ENCODE results near the gene TEDC1.

The TEDC1 gene

DNA sequence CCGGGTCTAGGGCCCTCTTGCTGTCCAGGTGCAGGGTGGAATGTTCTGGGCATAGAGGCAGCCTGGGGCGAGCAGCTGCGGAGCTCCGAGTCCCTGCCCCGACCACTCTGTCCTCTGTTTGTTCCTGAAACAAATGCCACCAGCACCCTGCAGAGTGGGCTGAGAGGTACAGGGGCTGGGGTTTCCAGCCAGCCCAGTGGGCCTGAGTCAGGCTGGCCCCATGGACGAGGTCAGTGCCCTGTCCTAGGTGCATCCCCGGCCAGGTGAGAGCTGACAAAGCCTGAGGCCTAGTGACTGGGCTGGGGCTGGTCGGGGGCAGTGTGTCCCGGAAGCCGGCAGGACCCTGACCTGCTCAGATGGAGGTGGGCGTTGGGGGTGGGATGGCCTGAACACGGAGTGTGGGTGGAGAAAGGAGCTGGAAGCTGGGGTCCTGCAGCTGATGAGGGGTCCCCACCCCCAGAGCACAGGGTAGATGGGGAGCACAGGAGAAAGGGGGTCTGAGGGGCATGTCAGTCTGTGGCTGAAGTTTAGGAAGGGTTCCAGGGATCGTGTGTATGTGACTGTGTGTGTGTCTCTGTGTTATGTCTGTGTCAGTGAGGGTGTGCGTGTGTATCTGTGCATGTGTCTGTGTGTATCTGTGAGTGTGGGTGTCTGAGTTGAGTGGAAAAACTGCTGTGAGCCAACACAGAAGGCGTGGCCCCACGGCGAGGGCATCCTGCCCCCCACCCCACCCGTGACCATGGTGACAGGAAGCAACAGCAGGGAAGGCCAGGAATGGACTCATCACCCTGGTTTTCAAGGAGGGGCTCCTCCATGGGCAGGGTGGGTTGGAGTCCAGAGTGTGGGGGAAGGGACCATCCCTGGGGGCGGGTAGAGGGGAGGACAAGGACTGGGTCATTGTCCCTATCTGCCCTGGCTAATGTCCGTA is 6.7 kb upstream of the TEDC1 start:
- H3K27me3 ChIP-seq (ENCODE audit: control insufficient read depth, insufficient read depth, low read length) = no peaks in the 10 kb centered on the region
- H3K4me2 ChIP-seq (ENCODE audit: low read length) = no peak overlapping the region
- no peak overlapping the region for H3K4me3 ChIP-seq (ENCODE audit: low read length)
- no peaks in the 10 kb centered on the region for H3K9me3 ChIP-seq (replicated peaks; ENCODE audit: low read length)
- peaks cover 37% of the 10 kb centered on the region for H3K4me1 ChIP-seq (ENCODE audit: control insufficient read depth, insufficient read depth, low read length)
- H3K36me3 ChIP-seq (ENCODE audit: insufficient read depth, low read length) = peaks cover 7% of the 10 kb centered on the region
- H3K9ac ChIP-seq (ENCODE audit: low read depth, low read length) = no peak overlapping the region

DNA sequence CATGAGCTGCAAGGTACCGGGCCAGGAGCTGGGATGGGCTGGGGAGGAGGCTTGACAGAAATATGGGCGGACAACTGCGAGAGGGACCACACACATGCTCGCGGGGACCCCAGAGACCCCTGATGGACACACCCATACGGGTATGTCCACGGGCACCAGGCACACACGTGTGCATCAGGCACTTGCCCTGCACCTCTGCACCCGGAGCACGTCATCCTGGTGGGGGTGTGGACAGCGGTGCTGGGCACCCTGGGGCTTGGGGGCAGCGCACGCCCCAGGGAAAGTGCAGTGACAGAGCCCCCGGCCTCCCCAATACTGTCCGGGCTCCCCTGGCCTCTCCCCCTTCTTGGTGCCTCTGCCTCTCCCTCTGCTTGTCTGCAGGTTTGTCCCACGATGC is 6.1 kb upstream of the TEDC1 start:
- H3K9ac ChIP-seq (ENCODE audit: low read depth, low read length) = no peak overlapping the region
- H3K9me3 ChIP-seq (replicated peaks; ENCODE audit: low read length) = no peaks in the 10 kb centered on the region
- no peaks in the 10 kb centered on the region for H3K27me3 ChIP-seq (ENCODE audit: control insufficient read depth, insufficient read depth, low read length)
- H3K4me3 ChIP-seq (ENCODE audit: low read length) = no peak overlapping the region
- no peaks in the 10 kb centered on the region for H3K36me3 ChIP-seq (ENCODE audit: insufficient read depth, low read length)
- H3K4me2 ChIP-seq (ENCODE audit: low read length) = no peak overlapping the region
- peaks cover 39% of the 10 kb centered on the region for H3K4me1 ChIP-seq (ENCODE audit: control insufficient read depth, insufficient read depth, low read length)

DNA sequence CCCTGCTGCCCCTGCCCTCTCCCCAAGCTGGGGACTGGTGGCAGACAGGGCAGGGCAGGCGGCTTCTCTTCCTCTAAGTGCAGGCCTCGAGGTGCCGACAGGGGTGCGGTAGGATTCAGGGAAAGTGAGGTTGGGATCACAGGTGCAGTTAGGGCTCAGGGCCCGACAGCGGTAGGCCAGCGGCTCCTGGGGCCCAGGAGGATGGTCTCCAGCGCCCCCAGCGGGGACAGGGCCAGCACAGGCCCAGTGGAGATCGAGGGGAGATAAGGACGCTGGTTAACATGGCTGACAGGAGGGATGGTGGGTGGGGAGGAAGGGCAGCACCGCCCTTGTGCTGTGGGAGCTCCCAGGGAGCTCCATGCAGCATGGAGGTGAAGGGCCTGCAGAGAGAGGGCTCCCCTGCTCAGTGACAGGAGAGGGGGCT is 5.3 kb upstream of the TEDC1 start:
- Histone ChIP-seq H3K4me2 (ENCODE audit: low read length) (no peak overlapping the region), H3K4me1 (ENCODE audit: control insufficient read depth, insufficient read depth, low read length) (peaks cover 33% of the 10 kb centered on the region), H3K4me3 (ENCODE audit: low read length) (no peak overlapping the region), H3K9me3 (replicated peaks; ENCODE audit: low read length) (no peaks in the 10 kb centered on the region), H3K27me3 (ENCODE audit: control insufficient read depth, insufficient read depth, low read length) (no peaks in the 10 kb centered on the region), H3K9ac (ENCODE audit: low read depth, low read length) (no peak overlapping the region), H3K36me3 (ENCODE audit: insufficient read depth, low read length) (no peaks in the 10 kb centered on the region)

DNA sequence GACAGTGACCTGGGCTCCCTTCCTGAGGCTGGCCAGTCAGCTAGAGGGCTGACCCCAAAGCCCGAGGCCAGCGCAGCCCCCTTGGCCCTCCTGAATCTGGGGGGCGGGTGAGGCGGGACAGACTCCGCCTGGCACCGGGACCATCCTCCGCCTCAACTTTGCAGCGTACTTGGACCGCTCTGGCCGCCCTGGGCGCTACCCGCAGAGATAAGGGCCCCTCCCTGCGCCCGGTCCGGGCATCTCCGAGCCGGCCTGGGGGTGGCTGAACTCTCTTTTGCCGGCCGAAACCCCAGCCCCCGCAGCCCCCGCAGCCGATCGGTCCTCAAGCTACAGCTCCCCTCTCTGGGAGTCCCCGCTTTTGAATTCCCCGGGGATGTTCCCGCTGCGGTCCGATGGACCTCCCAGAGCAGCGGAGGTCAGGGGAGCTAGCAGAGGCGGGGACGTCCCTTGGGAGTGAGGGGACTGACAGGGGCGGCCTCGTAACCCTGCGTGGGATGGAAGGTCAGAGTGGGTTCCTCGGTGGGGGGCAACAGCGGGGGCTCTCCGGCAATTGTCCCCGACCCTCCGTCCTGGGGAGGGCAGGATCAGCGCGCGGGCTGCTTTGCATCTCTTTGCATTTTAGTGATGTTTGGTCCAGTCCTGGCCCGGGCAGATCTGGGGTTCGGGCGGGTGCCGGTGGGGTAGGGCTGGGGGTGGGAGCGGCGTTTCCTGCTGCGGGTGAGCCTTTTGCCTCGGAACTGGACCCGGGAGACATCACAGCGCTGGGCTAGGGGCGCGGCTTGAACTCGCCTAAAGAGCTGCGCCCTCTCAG is 4.7 kb upstream of the TEDC1 start, which contains the start of gene CRIP1:
CRIP1 (plus strand) TSS at position 724 of the 811 bp plus-strand sequence. CDS start 374 bp downstream, outside the sequence.
- Histone ChIP-seq H3K4me1 (ENCODE audit: control insufficient read depth, insufficient read depth, low read length) (peaks cover 27% of the 10 kb centered on the region), H3K27me3 (ENCODE audit: control insufficient read depth, insufficient read depth, low read length) (no peaks in the 10 kb centered on the region), H3K4me3 (ENCODE audit: low read length) (no peak within 1 kb of the TSS), H3K9me3 (replicated peaks; ENCODE audit: low read length) (no peaks in the 10 kb centered on the region), H3K9ac (ENCODE audit: low read depth, low read length) (no peak within 1 kb of the TSS), H3K36me3 (ENCODE audit: insufficient read depth, low read length) (no peaks in the 10 kb centered on the region), H3K4me2 (ENCODE audit: low read length) (peak within 1 kb of the TSS; percentile 32)

DNA sequence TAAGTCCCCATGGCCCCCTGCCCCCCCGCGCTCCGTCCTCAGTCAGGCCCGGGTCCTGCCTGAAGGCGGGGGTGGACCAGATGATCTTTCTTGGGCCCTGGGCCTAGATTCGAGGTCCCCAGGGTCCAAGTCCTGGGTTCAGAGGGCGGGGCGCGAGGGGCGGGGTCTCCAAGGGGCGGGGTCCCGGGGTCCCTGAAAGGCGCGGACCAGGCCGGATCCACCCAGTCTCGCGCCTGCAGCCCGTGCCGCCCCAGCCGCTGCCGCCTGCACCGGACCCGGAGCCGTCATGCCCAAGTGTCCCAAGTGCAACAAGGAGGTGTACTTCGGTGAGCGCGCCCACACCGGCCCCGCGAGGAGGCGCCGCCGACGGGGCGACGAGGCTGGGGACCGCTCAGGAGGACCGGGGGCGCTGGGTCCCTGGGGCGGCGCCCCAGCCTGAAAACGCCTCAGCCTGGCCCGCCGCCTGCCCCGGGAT is 4.0 kb upstream of the TEDC1 start:
- H3K4me1 ChIP-seq (ENCODE audit: control insufficient read depth, insufficient read depth, low read length) = peaks cover 26% of the 10 kb centered on the region

DNA sequence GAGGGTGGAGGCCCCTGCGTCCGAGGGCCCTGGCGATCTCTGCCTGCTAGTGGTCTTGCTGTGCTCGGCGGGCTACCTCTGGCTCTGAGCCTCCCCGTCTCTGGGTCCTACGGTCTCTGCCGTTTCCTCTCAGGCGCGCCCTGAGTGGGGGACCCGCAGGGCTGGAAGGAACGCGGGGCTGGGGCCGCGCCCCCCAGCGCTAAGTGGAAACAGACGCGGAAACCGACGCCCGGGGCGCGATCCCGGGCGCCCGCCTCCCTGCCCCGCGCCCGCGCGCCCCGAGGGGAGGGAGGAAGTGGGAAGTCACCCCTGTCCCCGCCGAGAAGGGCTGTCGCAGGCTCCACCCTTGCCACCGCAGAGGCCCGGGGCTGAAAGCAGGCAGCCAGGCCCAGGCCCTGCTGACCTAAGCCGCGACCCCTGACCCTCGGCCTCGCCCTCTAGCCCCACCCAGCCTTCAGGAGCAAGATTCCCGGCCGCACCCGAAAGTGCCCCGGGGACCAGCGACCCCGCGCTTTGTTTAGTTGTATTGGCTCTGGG is 3.5 kb upstream of the TEDC1 start:
- Histone ChIP-seq H3K4me3 (ENCODE audit: low read length) (no peak overlapping the region), H3K9ac (ENCODE audit: low read depth, low read length) (no peak overlapping the region), H3K4me1 (ENCODE audit: control insufficient read depth, insufficient read depth, low read length) (peaks cover 24% of the 10 kb centered on the region), H3K36me3 (ENCODE audit: insufficient read depth, low read length) (no peaks in the 10 kb centered on the region), H3K27me3 (ENCODE audit: control insufficient read depth, insufficient read depth, low read length) (no peaks in the 10 kb centered on the region), H3K9me3 (replicated peaks; ENCODE audit: low read length) (no peaks in the 10 kb centered on the region), H3K4me2 (ENCODE audit: low read length) (peak overlapping the region; percentile 32)

More for the DNA sequence above, 4.0 kb upstream of the TEDC1 start:
- Histone ChIP-seq H3K4me3 (ENCODE audit: low read length) (no peak overlapping the region), H3K4me2 (ENCODE audit: low read length) (peak overlapping the region; percentile 32), H3K36me3 (ENCODE audit: insufficient read depth, low read length) (no peaks in the 10 kb centered on the region), H3K9me3 (replicated peaks; ENCODE audit: low read length) (no peaks in the 10 kb centered on the region), H3K9ac (ENCODE audit: low read depth, low read length) (no peak overlapping the region), H3K27me3 (ENCODE audit: control insufficient read depth, insufficient read depth, low read length) (no peaks in the 10 kb centered on the region)

DNA sequence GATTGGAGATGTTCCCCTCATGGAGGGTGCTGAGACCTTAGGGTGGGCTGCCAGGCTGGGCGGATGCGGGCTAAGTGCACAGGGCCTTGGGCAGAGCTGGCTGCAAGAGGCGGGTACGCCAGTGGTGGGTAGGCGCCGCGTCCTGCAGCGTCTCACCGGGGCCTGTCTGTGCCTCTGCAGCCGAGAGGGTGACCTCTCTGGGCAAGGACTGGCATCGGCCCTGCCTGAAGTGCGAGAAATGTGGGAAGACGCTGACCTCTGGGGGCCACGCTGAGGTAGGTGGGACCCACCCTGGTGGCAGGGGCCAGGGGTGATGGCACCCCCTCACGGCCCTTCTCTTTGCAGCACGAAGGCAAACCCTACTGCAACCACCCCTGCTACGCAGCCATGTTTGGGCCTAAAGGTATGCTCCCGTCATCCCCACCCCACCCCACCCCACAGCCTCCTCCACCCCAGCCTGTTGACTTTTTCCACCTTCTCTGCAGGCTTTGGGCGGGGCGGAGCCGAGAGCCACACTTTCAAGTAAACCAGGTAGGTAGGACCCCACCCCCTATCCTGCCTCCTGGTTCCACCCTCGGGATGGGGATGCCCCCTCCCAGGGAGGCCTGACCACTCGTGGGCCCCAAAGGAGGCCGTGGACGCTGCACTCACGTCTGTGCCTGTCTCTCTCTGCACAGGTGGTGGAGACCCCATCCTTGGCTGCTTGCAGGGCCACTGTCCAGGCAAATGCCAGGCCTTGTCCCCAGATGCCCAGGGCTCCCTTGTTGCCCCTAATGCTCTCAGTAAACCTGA is 2.9 kb upstream of the TEDC1 start:
- Histone ChIP-seq H3K4me3 (ENCODE audit: low read length) (no peak overlapping the region), H3K36me3 (ENCODE audit: insufficient read depth, low read length) (no peaks in the 10 kb centered on the region), H3K27me3 (ENCODE audit: control insufficient read depth, insufficient read depth, low read length) (no peaks in the 10 kb centered on the region), H3K4me2 (ENCODE audit: low read length) (no peak overlapping the region), H3K9me3 (replicated peaks; ENCODE audit: low read length) (no peaks in the 10 kb centered on the region), H3K9ac (ENCODE audit: low read depth, low read length) (no peak overlapping the region), H3K4me1 (ENCODE audit: control insufficient read depth, insufficient read depth, low read length) (peaks cover 18% of the 10 kb centered on the region)

DNA sequence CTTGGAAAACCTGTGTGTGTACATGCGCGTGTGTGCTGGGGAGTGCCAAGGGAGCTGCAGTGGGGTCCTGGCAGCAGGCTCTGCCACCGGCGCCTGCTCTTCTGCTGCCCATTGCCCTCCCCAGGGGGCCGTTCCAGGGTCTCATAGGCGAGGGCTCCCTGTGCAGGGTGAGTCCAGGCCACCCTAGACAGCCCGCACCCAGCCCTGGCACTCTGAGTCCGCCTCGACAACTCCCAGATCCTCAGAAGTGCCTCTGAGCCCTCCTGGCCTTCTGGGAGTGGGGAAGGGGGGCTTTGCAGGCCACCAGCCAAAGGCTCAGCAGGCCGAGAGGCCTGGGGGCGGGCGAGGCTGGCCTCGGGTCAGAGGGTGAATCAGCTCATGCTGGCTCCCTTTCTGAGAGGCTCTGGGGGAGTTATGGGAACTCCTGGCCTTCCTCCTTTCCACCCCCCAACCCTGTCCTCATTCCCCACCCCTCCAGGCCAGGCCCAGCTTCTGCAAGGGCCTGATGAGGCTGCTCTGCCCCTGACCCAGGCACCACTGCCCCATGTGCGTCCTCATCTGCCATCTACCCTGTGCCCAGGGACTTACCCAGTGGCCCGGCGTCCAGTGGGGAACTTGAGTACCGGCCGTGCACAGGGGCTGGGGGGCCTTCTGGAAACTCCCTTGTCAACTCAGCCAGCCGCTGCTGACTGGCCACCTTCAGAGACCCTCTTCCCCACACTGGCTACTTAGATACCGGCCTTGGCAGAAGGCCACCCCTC is 2.1 kb upstream of the TEDC1 start:
- Histone ChIP-seq H3K9ac (ENCODE audit: low read depth, low read length) (no peak overlapping the region), H3K4me2 (ENCODE audit: low read length) (peak overlapping the region; percentile 98), H3K36me3 (ENCODE audit: insufficient read depth, low read length) (no peaks in the 10 kb centered on the region), H3K4me3 (ENCODE audit: low read length) (no peak overlapping the region), H3K4me1 (ENCODE audit: control insufficient read depth, insufficient read depth, low read length) (peaks cover 17% of the 10 kb centered on the region), H3K27me3 (ENCODE audit: control insufficient read depth, insufficient read depth, low read length) (no peaks in the 10 kb centered on the region), H3K9me3 (replicated peaks; ENCODE audit: low read length) (no peaks in the 10 kb centered on the region)

DNA sequence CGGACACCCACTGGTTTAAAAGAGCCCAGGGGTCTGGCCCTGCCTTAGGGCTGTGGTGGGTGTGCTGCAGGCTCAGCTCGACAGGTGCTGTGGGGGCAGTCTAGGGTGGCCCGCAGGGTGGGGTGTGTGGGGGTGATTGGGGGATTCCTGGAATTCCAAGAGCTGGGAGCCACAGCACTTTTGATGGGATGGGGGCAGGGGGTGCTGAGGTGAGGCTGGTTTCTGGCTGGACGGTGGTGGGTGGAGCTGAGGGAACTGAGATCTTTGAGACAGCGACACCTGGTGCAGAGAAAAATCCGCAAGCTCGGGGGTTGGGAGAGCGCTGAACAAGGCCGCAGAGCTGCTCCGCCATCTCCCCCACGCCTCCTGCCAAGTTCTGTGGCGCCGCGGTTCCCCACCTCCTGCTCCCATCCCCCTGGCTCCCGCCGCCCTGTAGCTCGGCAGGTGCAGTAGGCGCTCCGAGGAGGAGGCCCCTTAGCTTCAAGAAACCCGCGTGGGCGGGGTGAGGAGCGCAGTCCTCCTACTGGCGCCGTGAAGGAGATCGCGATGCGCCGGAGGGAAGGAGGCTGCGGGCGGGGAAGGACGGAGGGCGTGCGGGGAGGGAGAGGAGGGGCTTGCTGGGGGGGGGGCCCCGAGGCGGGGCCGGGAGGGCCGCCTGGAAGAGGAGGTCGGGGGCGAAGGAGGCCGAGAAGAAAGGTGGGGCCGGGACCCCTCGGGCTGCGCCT is 1.3 kb upstream of the TEDC1 start:
- peaks cover 12% of the 10 kb centered on the region for H3K4me1 ChIP-seq (ENCODE audit: control insufficient read depth, insufficient read depth, low read length)
- peak overlapping the region; percentile 98 for H3K4me2 ChIP-seq (ENCODE audit: low read length)

DNA sequence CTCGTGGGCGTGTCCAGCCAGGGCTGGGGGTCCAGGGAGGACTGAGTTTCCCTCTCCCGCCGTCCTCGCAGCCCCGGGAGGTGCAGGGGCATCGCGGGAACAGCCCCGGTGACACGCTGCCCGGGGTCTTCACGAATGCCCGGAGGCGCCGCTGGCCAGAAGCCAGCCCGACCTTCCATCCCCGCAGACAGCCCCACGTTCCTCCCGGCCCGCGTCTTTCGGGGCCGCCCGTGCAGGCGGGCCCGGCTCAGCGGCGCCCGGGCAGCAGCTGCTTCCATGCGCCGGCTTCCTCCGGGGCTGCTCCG is 827 bp upstream of the TEDC1 start:
- H3K4me1 ChIP-seq (ENCODE audit: control insufficient read depth, insufficient read depth, low read length) = peaks cover 12% of the 10 kb centered on the region
- H3K9ac ChIP-seq (ENCODE audit: low read depth, low read length) = peak overlapping the region; percentile 88
- no peaks in the 10 kb centered on the region for H3K36me3 ChIP-seq (ENCODE audit: insufficient read depth, low read length)
- H3K4me2 ChIP-seq (ENCODE audit: low read length) = peak overlapping the region; percentile 98
- no peaks in the 10 kb centered on the region for H3K9me3 ChIP-seq (replicated peaks; ENCODE audit: low read length)
- peak overlapping the region; percentile 76 for H3K4me3 ChIP-seq (ENCODE audit: low read length)
- H3K27me3 ChIP-seq (ENCODE audit: control insufficient read depth, insufficient read depth, low read length) = no peaks in the 10 kb centered on the region

More for the DNA sequence above, 1.3 kb upstream of the TEDC1 start:
- Histone ChIP-seq H3K27me3 (ENCODE audit: control insufficient read depth, insufficient read depth, low read length) (no peaks in the 10 kb centered on the region), H3K36me3 (ENCODE audit: insufficient read depth, low read length) (no peaks in the 10 kb centered on the region), H3K9me3 (replicated peaks; ENCODE audit: low read length) (no peaks in the 10 kb centered on the region), H3K9ac (ENCODE audit: low read depth, low read length) (peak overlapping the region; percentile 88), H3K4me3 (ENCODE audit: low read length) (peak overlapping the region; percentile 76)
